Neural progenitor cell (in vitro differentiated cells): ENCODE measurements around the gene LPP.

Experiments
- CTCF ChIP-seq: fragments of 200-600 bp; sonication (generic); IDR thresholded peaks from 2 replicates; pipeline ENCODE4 v1.5.1; 2017; ENCODE audit warnings: antibody characterized with exemption, mild to moderate bottlenecking
- EZH2phosphoT487 ChIP-seq: fragments of 200-600 bp; sonication (generic); IDR thresholded peaks from 2 replicates; pipeline ENCODE4 v1.6.1; 2017; ENCODE audit warnings: antibody characterized with exemption

GRCh38 chr3:188272481-188273372 is 118.8 kb downstream of the LPP start:
- TF ChIP-seq CTCF = no peak
- TF ChIP-seq EZH2phosphoT487 = no peak
